SKM-1 (cell line): ENCODE data around the gene SYT3.

Experiments used
- DNase-seq: peaks from one replicate; lab custom pipeline; 2025; ENCODE audit not compliant: unreplicated experiment; lab: John Stamatoyannopoulos, UW

SYT3 gene

GRCh38 chr19:50662651-50663481, 23.2 kb upstream of the SYT3 start:
- DNase-seq = no peak

GRCh38 chr19:50661766-50662650, 22.3 kb upstream of the SYT3 start:
- DNase-seq = no peak

- DNase-seq = no peak
Observed at GRCh38 chr19:50661023-50661422, 21.3 kb upstream of the SYT3 start.

GRCh38 chr19:50660088-50660366, 20.3 kb upstream of the SYT3 start:
- no peak for DNase-seq

- DNase-seq = no peak
Observed at GRCh38 chr19:50659318-50660087, 19.8 kb upstream of the SYT3 start.

GRCh38 chr19:50658441-50659317, 19.0 kb upstream of the SYT3 start:
- DNase-seq = peak; percentile 34

GRCh38 chr19:50657712-50658440, 18.2 kb upstream of the SYT3 start:
- peak; percentile 84 for DNase-seq

- DNase-seq = no peak
Observed at GRCh38 chr19:50657222-50657669, 17.6 kb upstream of the SYT3 start.

- DNase-seq = no peak
Observed at GRCh38 chr19:50654882-50655281, 15.2 kb upstream of the SYT3 start.

GRCh38 chr19:50652722-50653121, 13.0 kb upstream of the SYT3 start:
- DNase-seq = no peak

- DNase-seq = no peak
Observed at GRCh38 chr19:50651174-50651573, 11.5 kb upstream of the SYT3 start.

- DNase-seq = no peak
Observed at GRCh38 chr19:50649433-50650391, 10.0 kb upstream of the SYT3 start, which contains the start of gene C19orf81. TSS of gene C19orf81 (plus strand) at chr19:50649445. CDS start at chr19:50649445, 0 bp downstream.

- DNase-seq = no peak
Observed at GRCh38 chr19:50648659-50649058, 9.0 kb upstream of the SYT3 start.

- no peak for DNase-seq
Observed at GRCh38 chr19:50647879-50648615, 8.4 kb upstream of the SYT3 start.

- no peak for DNase-seq
Observed at GRCh38 chr19:50646074-50646807, 6.6 kb upstream of the SYT3 start.

GRCh38 chr19:50645107-50645506, 5.4 kb upstream of the SYT3 start:
- no peak for DNase-seq

- DNase-seq = no peak
Observed at GRCh38 chr19:50644315-50644915, 4.7 kb upstream of the SYT3 start.
